Activated CD8-positive, alpha-beta memory T cell treated with anti-CD3 and anti-CD28 coated beads for 36 hours (primary cell): ENCODE measurements around the gene ZFYVE9. TPM values are rescaled to one million over a fixed set of nuclear protein-coding genes. Genes with fewer than 3 reads are reported as not detected.

ENCODE experiments used
- CTCF ChIA-PET: fragments of 350-600 bp; sonication (Branson Sonifier 250); formaldehyde crosslinking; loops from one replicate; lab custom pipeline; 2021; ENCODE audit warnings: antibody characterized with exemption; lab: Charles Lee
- POLR2A ChIA-PET: fragments of 350-600 bp; sonication (Branson Sonifier 250); formaldehyde crosslinking; loops from one replicate; lab custom pipeline; 2021; ENCODE audit warnings: antibody characterized with exemption; lab: Charles Lee
- total RNA-seq, 2 experiments: library from RNA; stranded (reverse); gene quantifications; one replicate each; pipeline ENCODE4 v1.2.3, GENCODE V29; 2021

The ZFYVE9 gene
- total RNA-seq, 2 experiments from 2014 or later = 3.8 to 4.2 TPM

DNA sequence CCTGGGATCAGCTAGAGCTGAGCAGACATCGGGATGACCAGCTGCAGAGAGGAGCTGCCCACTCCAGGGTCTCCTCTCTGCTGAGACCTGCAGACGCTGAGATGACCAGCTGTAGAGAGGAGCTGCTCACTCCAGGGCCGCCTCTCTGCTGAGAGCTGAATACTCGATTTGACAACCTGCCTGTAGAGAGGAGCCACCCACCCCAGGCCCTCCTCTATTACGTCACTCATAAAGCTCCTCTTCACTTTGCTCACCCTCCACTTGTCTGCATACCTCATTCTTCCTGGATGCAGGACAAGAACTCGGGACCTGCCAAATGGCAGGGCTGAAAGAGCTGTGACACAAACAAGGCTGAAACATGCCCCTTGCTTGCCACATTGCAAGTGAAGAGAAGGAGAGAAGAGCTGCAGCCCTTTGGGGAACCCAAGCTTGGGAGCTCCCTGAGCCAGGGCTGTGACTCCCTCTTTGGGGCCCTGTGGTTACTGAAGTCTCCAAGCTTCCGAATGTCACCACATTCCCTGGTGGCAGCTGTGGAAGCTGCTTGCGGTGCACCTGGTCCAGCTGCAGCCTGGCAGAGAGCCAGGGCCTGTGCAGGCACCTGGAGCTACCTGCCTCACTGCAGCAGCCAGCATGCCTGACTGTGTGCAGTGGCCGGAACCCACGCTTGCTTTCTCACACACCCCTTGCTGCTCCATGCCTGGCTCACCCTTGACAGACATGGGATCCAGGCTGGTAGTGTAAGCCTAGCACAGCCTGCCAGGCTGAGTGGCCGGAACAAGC is 164.5 kb downstream of the ZFYVE9 start:
- ChIA-PET POLR2A (no interaction called here), CTCF (interaction anchor here (1.2 kb wide), 1 partner anchor 10 kb away, joined by 4 read pairs; no protein-coding TSS in a partner anchor)

DNA sequence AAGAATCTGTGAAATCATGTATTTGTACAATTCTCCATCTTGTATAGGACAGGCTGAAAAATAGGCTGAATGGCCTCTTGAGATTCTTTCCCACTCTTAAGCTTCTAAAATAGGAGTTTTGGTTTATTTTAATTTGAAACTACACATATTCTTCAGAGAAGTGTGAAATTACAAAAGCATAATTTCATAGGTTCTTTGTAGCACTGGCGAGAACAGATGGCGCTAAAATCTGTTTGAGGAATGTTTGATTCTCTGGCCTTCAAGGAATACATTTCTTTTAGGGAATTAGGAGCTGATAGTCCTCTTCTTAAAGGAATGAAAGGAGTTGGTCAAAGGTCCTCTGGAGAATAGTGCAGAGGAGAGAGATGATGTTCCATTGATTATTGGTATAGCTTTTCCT is 179.2 kb downstream of the ZFYVE9 start:
- ChIA-PET POLR2A (no interaction called here), CTCF (no interaction called here)

GRCh38 chr1:52323731-52324130 is 181.8 kb downstream of the ZFYVE9 start:
- ChIA-PET CTCF (interaction anchor here (0.6 kb wide), 1 partner anchor 739 kb away, joined by 4 read pairs; no protein-coding TSS in a partner anchor), POLR2A (no interaction called here)

DNA sequence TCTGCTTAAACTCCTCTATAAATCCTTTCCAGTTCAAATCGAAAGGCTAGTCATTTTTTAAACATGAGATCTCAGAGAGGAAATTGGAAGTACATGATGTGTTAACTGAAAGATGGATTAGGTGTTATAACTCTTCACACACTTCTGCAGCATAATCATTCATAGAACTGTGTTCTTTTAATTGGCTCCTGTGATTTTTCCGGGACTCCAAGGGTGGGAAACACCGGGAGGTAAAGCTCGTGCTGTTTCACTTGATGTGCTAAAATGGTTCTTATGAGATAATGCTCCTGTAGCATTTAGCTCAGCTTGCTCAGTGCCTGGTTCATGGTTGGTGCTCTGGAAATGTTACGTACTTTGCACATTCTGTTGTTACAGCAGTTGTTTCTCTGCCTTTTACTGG is 183.9 kb downstream of the ZFYVE9 start:
- ChIA-PET POLR2A (no interaction called here), CTCF (no interaction called here)

DNA sequence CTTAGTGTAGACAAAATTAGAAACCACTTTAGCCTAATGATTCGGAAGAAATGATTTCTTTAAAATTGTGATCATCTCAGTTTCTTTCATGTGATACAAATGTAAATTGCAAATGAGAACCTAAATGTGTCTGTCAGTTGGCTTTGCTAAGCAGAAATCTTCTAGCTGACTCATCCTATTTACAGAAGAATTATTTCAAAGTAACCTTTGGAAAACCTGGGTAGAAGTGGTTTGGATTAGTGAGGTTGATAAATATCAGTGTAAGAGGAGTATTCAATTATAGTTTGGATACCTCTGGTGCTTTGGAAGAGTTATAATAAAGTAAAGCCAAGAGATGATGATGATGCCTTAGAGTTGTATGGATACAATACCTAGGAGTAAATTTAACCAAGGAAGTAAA is 186.7 kb downstream of the ZFYVE9 start:
- CTCF ChIA-PET = no interaction called here
- POLR2A ChIA-PET = no interaction called here

DNA sequence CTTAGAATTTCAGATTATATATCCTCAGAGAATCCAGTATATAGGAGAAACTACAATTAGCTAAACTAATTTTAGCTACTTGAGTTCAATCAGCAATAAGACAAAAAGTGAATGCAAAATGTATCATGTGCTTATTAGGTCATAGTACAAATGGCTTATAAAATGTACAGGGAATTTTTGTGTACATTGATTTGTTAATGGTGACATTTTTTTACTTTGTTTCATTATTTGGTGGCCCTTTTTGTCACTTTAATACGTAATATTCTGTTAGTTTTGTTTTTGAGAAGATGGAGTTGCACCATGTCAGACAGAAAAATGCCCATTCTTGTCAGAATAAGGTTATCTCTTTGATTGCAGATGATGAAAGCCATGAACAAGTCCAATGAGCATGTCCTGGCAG is 190.5 kb downstream of the ZFYVE9 start:
- CTCF ChIA-PET = no interaction called here
- POLR2A ChIA-PET = no interaction called here

DNA sequence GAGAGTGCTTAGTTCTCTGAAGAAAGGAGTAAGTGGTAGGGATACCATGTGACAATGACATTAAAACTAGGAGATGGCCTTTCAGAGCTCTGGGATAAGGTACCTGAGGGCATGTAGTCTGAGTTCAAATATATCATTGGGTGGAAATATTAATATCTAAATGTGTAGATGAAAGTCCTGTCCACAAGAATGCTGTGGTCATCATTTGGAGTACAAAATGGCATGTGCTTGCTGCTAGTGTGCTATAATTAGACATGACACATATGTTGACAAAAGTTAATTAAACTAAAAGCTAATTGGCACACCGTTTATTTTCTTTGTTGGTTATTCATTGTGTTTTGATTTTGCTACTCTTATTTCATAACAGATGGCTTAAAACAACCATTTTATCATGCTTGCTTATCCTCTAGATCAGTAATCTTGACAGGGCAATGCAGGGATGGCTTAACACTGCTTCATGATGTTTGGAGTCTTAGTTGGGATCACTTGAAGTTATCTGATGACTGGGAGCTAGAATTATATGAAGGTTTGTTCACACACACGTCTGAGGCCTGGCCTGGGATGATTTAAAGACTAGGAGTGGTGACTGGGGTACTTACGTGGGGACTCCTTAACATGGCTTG is 193.1 kb downstream of the ZFYVE9 start:
- CTCF ChIA-PET = no interaction called here
- POLR2A ChIA-PET = no interaction called here

GRCh38 chr1:52337439-52337838 is 195.6 kb downstream of the ZFYVE9 start:
- POLR2A ChIA-PET = no interaction called here
- CTCF ChIA-PET = no interaction called here

DNA sequence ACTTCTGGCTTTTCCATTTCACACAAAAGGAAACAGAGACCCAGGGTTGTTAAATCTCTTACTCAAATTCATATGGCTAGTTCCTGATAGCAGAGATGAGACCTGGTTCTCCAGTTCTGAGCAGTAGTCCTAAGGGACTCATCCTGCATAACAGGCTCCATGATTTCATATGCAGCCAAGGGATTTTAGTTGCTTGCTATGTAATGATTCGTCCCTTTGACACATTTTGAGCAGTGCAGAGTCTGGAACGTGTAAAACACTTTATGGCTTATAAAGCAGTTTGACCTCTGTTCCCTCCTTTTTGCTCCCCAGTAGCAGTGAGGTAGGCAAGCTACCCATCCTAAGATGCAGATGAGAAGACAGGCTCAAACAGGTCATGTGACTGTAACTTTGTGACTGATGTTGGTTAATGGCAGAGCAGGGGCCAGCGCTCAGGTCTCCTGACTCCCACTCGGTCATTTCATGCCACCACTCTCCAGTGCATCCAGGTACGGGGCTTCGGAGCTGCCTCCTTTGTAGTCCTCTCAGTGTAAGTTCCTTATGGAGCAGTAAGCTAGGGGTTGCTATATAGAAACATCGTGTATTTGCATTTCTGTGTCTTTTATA is 199.9 kb downstream of the ZFYVE9 start:
- CTCF ChIA-PET = no interaction called here
- POLR2A ChIA-PET = no interaction called here

DNA sequence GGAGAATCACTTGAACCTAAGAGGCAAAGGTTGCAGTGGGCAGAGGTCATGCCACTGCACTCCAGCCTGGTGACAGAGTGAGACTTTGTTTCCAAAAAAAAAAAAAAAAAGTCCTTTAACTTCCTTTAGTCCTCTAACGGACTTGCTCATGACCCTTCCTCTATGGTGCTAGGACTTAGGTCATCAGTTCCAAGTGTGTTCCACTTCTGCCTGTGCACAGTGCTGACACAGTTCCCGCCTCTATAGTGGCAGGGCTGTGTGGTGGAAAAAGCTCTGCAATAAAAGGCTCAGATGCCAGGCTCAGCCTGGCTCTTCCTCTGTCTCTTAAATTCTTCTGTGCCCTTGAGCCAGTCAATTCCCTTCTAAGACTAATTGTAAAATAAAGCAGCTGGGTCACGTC is 202.1 kb downstream of the ZFYVE9 start:
- ChIA-PET CTCF (interaction anchor here (0.7 kb wide), 1 partner anchor 1392 kb away, joined by 3 read pairs; no protein-coding TSS in a partner anchor), POLR2A (no interaction called here)

GRCh38 chr1:52345252-52345651 is 203.4 kb downstream of the ZFYVE9 start:
- ChIA-PET POLR2A (no interaction called here), CTCF (no interaction called here)

DNA sequence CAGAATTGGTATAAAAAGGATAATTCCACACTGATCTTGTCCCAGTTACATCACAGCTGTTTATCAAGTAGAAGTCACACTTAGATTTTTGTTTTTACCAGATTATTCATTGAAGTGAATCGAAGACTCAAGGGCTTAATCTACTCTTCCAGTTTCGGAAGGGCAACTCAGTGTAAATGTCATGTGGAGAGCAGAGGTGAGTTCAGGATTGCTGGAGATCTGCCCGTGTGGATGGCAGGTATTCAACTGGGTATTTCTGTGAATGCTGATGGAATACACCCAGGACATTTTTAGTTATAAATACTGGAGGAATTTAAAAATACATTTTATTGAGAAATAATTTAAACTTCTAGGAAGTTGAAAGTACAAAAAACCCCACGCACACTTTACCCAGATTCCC is 204.8 kb downstream of the ZFYVE9 start:
- CTCF ChIA-PET = no interaction called here

GRCh38 chr1:52348704-52349300 is 206.9 kb downstream of the ZFYVE9 start:
- POLR2A ChIA-PET = no interaction called here
- CTCF ChIA-PET = interaction anchor here (0.7 kb wide), 1 partner anchor 139 kb away, joined by 3 read pairs; no protein-coding TSS in a partner anchor

More for the DNA sequence above, 204.8 kb downstream of the ZFYVE9 start:
- POLR2A ChIA-PET = no interaction called here

DNA sequence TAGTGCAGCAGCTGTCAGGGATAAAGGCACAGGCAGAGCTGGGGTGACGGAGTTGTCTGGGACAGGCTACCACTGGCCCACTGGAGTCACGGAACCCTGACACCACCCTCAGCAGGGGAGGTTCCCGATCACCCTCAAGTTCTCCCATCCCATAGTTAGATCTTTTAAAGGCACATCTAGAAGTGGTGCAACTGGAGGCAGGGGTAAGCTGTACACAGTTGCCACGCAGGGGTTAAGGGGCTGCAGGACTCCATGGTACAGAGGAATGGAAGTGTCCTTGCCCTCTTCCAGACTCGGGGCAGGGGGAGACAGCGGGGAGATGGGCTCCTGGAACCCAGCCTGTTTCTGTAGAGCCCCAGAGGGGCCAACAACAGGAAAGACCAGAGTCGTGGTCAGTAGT is 210.8 kb downstream of the ZFYVE9 start:
- ChIA-PET POLR2A (no interaction called here), CTCF (no interaction called here)

DNA sequence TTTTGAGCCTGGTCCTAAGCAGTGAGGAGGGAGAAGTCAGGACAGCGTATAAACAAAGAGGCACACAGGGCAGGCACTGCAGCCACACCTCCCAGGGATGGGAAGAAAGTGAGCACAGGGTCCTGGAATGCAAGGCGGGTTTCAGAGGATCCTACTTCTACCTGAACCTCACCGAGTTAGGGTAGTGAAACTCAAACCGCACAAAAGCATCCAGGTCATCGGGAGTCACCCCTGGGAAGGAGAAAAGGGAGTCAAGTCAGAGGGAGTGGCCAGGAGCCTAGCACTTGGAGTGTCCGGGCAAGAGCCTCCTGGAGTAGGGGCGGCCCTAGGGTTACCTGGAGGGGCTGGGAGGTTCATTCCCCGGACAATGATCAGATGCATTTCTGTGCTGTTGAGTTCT is 213.5 kb downstream of the ZFYVE9 start:
- CTCF ChIA-PET = no interaction called here

GRCh38 chr1:52355847-52356505 is 214.1 kb downstream of the ZFYVE9 start:
- ChIA-PET CTCF (no interaction called here), POLR2A (no interaction called here)

More for the DNA sequence above, 213.5 kb downstream of the ZFYVE9 start:
- POLR2A ChIA-PET = no interaction called here

DNA sequence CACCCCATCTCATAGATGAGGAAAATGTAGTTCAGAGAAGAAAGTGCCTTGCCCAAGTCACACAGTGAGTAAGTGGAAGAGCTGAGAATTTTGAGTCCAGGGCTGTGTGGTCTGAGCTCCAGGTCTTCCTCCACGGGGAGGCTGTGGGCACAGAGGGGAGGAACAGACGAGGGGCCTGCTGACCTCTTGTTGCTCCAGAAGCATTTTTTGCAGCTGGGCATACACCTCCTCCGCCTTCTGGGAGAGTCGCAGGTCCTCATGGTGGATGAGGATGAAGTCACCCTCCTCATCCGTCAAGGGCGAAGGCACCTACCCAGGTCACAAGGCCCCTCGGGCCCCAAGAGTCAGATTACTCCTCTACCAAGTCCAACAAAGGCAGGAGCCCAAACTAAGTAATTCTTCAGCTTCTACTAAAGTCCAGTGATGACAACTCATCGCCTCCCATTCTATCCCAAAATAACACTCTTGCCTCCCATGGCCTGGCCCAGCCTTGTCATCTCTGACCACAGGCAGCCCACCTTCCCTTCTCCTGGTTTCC is 215.0 kb downstream of the ZFYVE9 start:
- CTCF ChIA-PET = no interaction called here
- POLR2A ChIA-PET = no interaction called here

- CTCF ChIA-PET = no interaction called here
Observed at GRCh38 chr1:52357397-52357796, 215.5 kb downstream of the ZFYVE9 start.

DNA sequence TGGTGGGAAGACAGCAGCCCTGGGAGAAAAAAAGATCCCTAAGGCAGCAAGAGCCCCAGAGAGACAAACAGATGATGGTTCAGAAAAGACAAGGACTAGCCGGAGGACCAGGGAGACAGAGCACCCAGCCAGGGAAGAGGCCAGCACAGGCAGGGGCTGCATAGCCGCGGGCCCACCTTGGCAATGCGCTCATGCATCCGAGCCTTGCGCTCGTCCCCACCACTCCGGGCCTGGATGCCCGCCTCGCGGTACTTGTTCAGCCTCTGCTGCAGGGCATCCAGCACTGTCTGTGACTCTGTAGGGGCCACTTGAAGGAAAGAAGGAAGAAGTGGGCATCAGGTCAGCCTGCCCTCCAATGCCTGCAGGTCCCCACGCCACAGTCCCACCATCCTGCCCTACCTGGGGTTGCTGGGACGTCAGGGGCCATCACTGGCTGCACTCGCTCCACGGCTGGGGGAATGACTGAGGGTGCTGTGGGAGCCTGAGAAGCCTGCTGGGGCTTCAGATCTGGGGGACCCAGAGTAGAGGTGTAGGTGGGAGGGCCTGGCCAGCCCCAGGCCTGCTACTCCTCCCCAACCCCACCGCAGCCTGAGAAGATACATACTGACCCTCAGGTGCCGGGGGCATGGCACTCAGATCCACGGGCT is 217.1 kb downstream of the ZFYVE9 start:
- CTCF ChIA-PET = no interaction called here
- POLR2A ChIA-PET = no interaction called here

More at GRCh38 chr1:52357397-52357796, 215.5 kb downstream of the ZFYVE9 start:
- POLR2A ChIA-PET = no interaction called here
